ENCODE measurements around the gene MROH9.
A peak's percentile ranks its signal among the peaks of the same experiment; 100 is the strongest.

GRCh38 chr1:170967042-170967910 is 31.9 kb downstream of the MROH9 start:
- no peak for TF ChIP-seq POLR2A (IDR thresholded peaks at IDR 0.05)
- TF ChIP-seq, protein P1, sequence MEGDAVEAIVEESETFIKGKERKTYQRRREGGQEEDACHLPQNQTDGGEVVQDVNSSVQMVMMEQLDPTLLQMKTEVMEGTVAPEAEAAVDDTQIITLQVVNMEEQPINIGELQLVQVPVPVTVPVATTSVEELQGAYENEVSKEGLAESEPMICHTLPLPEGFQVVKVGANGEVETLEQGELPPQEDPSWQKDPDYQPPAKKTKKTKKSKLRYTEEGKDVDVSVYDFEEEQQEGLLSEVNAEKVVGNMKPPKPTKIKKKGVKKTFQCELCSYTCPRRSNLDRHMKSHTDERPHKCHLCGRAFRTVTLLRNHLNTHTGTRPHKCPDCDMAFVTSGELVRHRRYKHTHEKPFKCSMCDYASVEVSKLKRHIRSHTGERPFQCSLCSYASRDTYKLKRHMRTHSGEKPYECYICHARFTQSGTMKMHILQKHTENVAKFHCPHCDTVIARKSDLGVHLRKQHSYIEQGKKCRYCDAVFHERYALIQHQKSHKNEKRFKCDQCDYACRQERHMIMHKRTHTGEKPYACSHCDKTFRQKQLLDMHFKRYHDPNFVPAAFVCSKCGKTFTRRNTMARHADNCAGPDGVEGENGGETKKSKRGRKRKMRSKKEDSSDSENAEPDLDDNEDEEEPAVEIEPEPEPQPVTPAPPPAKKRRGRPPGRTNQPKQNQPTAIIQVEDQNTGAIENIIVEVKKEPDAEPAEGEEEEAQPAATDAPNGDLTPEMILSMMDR (IDR thresholded peaks at IDR 0.05 in 8 of 11, conservative IDR thresholded peaks at IDR 0.05 in 3 of 11) = peak in 8 of 11 experiments; percentile 27 to 68 (median 49)
